ENCODE results near the gene NNT.

DNA sequence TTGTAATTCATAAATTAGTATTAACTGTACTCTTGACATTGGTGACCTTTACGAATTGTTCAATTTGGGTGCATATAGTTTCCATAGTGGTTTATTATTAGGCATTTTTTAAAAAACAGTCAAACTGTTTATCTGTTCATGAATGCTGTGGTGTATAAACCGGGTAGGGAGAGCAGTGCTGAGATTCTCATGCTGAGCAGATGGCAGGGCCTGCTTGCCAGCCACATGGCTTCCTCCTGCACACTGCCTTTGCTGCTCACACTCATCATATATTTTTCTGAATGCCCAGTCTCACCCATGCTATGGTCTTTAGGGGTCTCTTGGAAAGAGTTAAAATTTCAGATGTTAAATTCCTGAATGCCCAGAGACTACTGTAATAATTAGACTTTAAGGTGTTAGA lies 40.8 kb downstream of the NNT start:
- TF ChIP-seq, protein P1, sequence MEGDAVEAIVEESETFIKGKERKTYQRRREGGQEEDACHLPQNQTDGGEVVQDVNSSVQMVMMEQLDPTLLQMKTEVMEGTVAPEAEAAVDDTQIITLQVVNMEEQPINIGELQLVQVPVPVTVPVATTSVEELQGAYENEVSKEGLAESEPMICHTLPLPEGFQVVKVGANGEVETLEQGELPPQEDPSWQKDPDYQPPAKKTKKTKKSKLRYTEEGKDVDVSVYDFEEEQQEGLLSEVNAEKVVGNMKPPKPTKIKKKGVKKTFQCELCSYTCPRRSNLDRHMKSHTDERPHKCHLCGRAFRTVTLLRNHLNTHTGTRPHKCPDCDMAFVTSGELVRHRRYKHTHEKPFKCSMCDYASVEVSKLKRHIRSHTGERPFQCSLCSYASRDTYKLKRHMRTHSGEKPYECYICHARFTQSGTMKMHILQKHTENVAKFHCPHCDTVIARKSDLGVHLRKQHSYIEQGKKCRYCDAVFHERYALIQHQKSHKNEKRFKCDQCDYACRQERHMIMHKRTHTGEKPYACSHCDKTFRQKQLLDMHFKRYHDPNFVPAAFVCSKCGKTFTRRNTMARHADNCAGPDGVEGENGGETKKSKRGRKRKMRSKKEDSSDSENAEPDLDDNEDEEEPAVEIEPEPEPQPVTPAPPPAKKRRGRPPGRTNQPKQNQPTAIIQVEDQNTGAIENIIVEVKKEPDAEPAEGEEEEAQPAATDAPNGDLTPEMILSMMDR (IDR thresholded peaks at IDR 0.05; ENCODE audit: borderline replicate concordance, extremely low read depth, low read length, poor library complexity, severe bottlenecking), result no peak
- TF ChIP-seq EZH2 (IDR thresholded peaks at IDR 0.05; ENCODE audit: borderline replicate concordance, low read depth, low read length, severe bottlenecking), result no peak

Data from DND-41 (cell line).